Measurements from ENCODE around the gene G6PC1.
"Not testable (repeated sequence)": the region's sequence is repeated elsewhere in the genome, so short reads cannot be mapped to it uniquely, and the experiment has no call there.

G6PC1 gene

GRCh38 chr17:42900460-42901331 lies at the start of gene G6PC1:
G6PC1 (plus strand) TSS chr17:42900799; CDS start chr17:42900877, 78 bp downstream.
- FAIRE-seq (no peak), DNase-seq (ENCODE audit: insufficient read length, low spot score) (no peak)

- FAIRE-seq: no peak
These were observed 49.6 kb upstream of the G6PC1 start, which contains the start of gene AOC3 for GRCh38 chr17:42850954-42851353. AOC3 (plus strand) TSS chr17:42851199; CDS start chr17:42851344, 145 bp downstream.

GRCh38 chr17:42851371-42852240 lies 49.0 kb upstream of the G6PC1 start:
- not testable (repeated sequence) for FAIRE-seq; DNase-seq (ENCODE audit: insufficient read length, low spot score)

More at GRCh38 chr17:42850954-42851353, 49.6 kb upstream of the G6PC1 start, which contains the start of gene AOC3:
- DNase-seq (ENCODE audit: insufficient read length, low spot score): no peak

- FAIRE-seq (no peak), DNase-seq (ENCODE audit: insufficient read length, low spot score) (no peak)
These were observed 48.2 kb upstream of the G6PC1 start for GRCh38 chr17:42852351-42852750.

GRCh38 chr17:42853004-42853403 lies 47.6 kb upstream of the G6PC1 start:
- no peak for DNase-seq (ENCODE audit: insufficient read length, low spot score)
- no peak for FAIRE-seq

- FAIRE-seq (no peak), DNase-seq (ENCODE audit: insufficient read length, low spot score) (no peak)
These were observed 47.0 kb upstream of the G6PC1 start for GRCh38 chr17:42853597-42853967.

GRCh38 chr17:42853968-42854790 lies 46.4 kb upstream of the G6PC1 start:
- FAIRE-seq: no peak
- DNase-seq (ENCODE audit: insufficient read length, low spot score): no peak

GRCh38 chr17:42855048-42855596 lies 45.5 kb upstream of the G6PC1 start:
- FAIRE-seq: no peak
- DNase-seq (ENCODE audit: insufficient read length, low spot score): no peak

GRCh38 chr17:42856093-42856492 lies 44.5 kb upstream of the G6PC1 start:
- not testable (repeated sequence) for DNase-seq (ENCODE audit: insufficient read length, low spot score); FAIRE-seq

GRCh38 chr17:42856516-42856915 lies 44.1 kb upstream of the G6PC1 start:
- not testable (repeated sequence) for FAIRE-seq; DNase-seq (ENCODE audit: insufficient read length, low spot score)

GRCh38 chr17:42857389-42857788 lies 43.2 kb upstream of the G6PC1 start:
- no peak for FAIRE-seq

GRCh38 chr17:42865638-42866094 lies 34.9 kb upstream of the G6PC1 start:
- FAIRE-seq (no peak), DNase-seq (ENCODE audit: insufficient read length, low spot score) (no peak)

More at GRCh38 chr17:42857389-42857788, 43.2 kb upstream of the G6PC1 start:
- DNase-seq (ENCODE audit: insufficient read length, low spot score): no peak

GRCh38 chr17:42866216-42866615 lies 34.4 kb upstream of the G6PC1 start:
- DNase-seq (ENCODE audit: insufficient read length, low spot score) (no peak), FAIRE-seq (no peak)

GRCh38 chr17:42866631-42867575 lies 33.7 kb upstream of the G6PC1 start:
- DNase-seq (ENCODE audit: insufficient read length, low spot score): no peak
- no peak for FAIRE-seq

GRCh38 chr17:42867694-42868261 lies 32.8 kb upstream of the G6PC1 start:
- not testable (repeated sequence) for DNase-seq (ENCODE audit: insufficient read length, low spot score); FAIRE-seq

- FAIRE-seq: no peak
- no peak for DNase-seq (ENCODE audit: insufficient read length, low spot score)
These were observed 32.3 kb upstream of the G6PC1 start for GRCh38 chr17:42868338-42868737.

GRCh38 chr17:42871647-42872046 lies 29.0 kb upstream of the G6PC1 start:
- FAIRE-seq (no peak), DNase-seq (ENCODE audit: insufficient read length, low spot score) (no peak)

GRCh38 chr17:42872251-42872965 lies 28.2 kb upstream of the G6PC1 start:
- FAIRE-seq (no peak), DNase-seq (ENCODE audit: insufficient read length, low spot score) (no peak)
